Measurements from ENCODE around the gene KCNQ1. TPM values are rescaled to one million over a fixed set of nuclear protein-coding genes. Genes with fewer than 3 reads are reported as not detected.

The KCNQ1 gene
- total RNA-seq, 4 donors from 2014 or later, result 3.2 to 12.7 (median 5.5) TPM

DNA sequence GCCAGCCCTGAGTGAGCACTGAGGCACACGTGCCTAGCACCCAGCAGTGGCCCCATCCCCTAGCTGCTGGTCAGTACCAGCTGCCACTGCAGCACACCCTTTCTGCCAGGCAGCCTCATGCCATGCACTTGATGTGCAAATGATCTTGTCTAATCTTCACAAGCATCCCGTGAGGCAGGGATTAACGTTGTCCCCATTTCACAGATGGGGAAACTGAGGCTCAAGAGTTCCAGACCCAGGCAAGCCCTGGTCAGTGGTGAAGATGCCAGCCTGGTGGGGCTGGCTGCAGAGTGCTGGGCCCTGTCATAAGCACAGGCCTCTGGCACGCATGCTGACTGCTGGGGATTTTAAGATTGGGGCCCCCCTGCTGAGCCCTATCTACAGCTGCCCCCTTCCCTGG is 449.1 kb downstream of the KCNQ1 start:
- TF ChIP-seq CTCF (IDR thresholded peaks at IDR 0.05; ENCODE audit: low read depth), result no peak

- no peak for TF ChIP-seq CTCF (IDR thresholded peaks at IDR 0.05; ENCODE audit: low read depth)
Measured at GRCh38 chr11:2896047-2896446, 451.2 kb downstream of the KCNQ1 start.

DNA sequence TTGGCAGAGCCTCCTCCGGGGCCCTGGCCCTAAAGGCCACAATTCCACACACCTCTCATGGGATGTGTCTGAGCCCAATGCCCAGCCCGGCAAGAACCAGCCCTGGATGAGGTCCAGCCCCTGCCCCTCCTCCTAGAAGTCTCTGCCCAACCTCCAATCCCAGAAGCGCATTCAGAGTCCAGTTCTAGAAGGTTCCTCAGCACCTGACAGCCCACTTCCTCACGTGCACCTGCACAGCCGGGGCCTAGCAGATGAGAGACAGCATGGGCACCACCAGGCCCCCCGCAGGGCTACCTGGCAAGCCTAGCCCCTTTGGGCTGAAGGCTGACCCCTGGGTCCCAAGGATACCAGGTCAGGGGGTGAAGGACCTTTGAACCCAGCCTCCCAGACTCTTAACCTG is 452.2 kb downstream of the KCNQ1 start:
- TF ChIP-seq CTCF (IDR thresholded peaks at IDR 0.05; ENCODE audit: low read depth), result no peak

GRCh38 chr11:2898366-2899079 is 453.7 kb downstream of the KCNQ1 start:
- TF ChIP-seq CTCF (IDR thresholded peaks at IDR 0.05; ENCODE audit: low read depth), result no peak

Small RNA genes within 50 kb of the gene (small RNA-seq; reads per million reads assigned to genes)
- gene AC013791.1 (not detected), gene COX6CP18 (not detected), gene RF01947 (not detected), gene RF01948 (not detected), gene RF01950 (not detected)

Other genes starting within 250 kb of the KCNQ1 start
- under 1 TPM; 0.22 to 0.98 (median 0.63) TPM for gene ASCL2, start 174.4 kb upstream of the KCNQ1 start, total RNA-seq
- gene C11orf21, start 143.1 kb upstream of the KCNQ1 start, total RNA-seq, result 1 to 10 TPM in 2 of 4 donors, under 1 TPM in 1, not detected in 1; 0.65 to 2.9 (median 1.2) TPM
- gene TSPAN32, start 143.0 kb upstream of the KCNQ1 start, total RNA-seq, result 1 to 10 TPM in 3 of 4 donors, not detected in 1; 2.1 to 2.6 (median 2.5) TPM
- gene CD81, start 67.7 kb upstream of the KCNQ1 start, total RNA-seq, result 1,000 to 10,000 TPM in 1 of 4 donors, 100 to 1,000 TPM in 3; 499 to 1,242 (median 673) TPM
- 10 to 100 TPM; 19.5 to 36.0 (median 27.8) TPM for gene TSSC4, start 44.3 kb upstream of the KCNQ1 start, total RNA-seq
- gene TRPM5, start 494 bp upstream of the KCNQ1 start, total RNA-seq, result not detected